Keratinocyte (primary cell): ENCODE data around the gene STK32B.

ENCODE experiments used
- EZH2 ChIP-seq: IDR thresholded peaks from one replicate; pipeline ENCODE4 v1.6.1; 2012; ENCODE audit warnings: inconsistent platforms, mild to moderate bottlenecking, low read length, moderate library complexity
- TF ChIP-seq, protein P1 (sequence below), 3 experiments: IDR thresholded peaks in 1 of 3; conservative IDR thresholded peaks in 1 of 3; optimal IDR thresholded peaks in 1 of 3; 2 replicates in 2 of 3; 3 replicates in 1 of 3; pipeline versions ENCODE3 to v1.5.1; 2011; ENCODE audit warnings: low read length in 3 of 3, mild to moderate bottlenecking in 3 of 3, moderate library complexity in 2 of 3, control low read depth in 1 of 3, inconsistent platforms in 1 of 3; ENCODE audit not compliant: insufficient read depth in 2 of 3; ENCODE audit errors: extremely low read depth in 1 of 3

DNA sequence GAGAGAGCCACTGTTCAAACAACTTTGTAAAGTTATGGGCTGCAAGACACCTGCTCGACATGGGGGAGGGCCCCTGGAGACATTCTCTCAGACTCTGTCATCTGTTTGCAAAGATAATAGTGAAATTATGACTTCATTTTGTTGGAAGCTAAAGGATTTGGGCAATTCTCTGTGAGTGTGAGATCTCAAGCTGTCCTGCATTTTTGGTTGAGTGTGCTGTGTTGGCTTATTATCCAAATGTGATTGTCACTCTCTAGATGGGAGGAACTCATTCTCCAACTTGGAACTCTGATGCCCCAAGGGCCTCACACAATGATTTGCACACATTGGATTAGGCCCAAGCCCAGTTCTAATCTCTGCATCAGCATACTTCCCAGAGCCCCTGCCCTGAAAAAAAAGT is 63.7 kb downstream of the STK32B start:
- TF ChIP-seq, protein P1, sequence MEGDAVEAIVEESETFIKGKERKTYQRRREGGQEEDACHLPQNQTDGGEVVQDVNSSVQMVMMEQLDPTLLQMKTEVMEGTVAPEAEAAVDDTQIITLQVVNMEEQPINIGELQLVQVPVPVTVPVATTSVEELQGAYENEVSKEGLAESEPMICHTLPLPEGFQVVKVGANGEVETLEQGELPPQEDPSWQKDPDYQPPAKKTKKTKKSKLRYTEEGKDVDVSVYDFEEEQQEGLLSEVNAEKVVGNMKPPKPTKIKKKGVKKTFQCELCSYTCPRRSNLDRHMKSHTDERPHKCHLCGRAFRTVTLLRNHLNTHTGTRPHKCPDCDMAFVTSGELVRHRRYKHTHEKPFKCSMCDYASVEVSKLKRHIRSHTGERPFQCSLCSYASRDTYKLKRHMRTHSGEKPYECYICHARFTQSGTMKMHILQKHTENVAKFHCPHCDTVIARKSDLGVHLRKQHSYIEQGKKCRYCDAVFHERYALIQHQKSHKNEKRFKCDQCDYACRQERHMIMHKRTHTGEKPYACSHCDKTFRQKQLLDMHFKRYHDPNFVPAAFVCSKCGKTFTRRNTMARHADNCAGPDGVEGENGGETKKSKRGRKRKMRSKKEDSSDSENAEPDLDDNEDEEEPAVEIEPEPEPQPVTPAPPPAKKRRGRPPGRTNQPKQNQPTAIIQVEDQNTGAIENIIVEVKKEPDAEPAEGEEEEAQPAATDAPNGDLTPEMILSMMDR (optimal IDR thresholded peaks at IDR 0.05 in 1 of 3, IDR thresholded peaks at IDR 0.05 in 1 of 3, conservative IDR thresholded peaks at IDR 0.05 in 1 of 3; ENCODE audit: extremely low read depth in 1 of 3, insufficient read depth in 2 of 3, low read length in 3 of 3) = no peak
- no peak for TF ChIP-seq EZH2
